Smooth muscle cell (in vitro differentiated cells): ENCODE results near the gene KRTAP17-1. TPM values are rescaled to one million over a fixed set of nuclear protein-coding genes. Genes with fewer than 3 reads are reported as not detected.

Experiments used
- DNase-seq: peaks from one replicate; lab custom pipeline; 2025; ENCODE audit not compliant: unreplicated experiment; lab: John Stamatoyannopoulos, UW
- H2AFZ ChIP-seq: fragments of 200-600 bp; sonication (generic); 2 replicates; pipeline ENCODE4 v1.6.0; 2016; ENCODE audit warnings: antibody characterized with exemption, low read depth, mild to moderate bottlenecking
- H3F3A ChIP-seq: fragments of 200-600 bp; sonication (generic); 2 replicates; pipeline ENCODE4 v1.6.0; 2017; ENCODE audit warnings: antibody characterized with exemption, low read depth
- H3K27ac ChIP-seq: fragments of 200-600 bp; sonication (generic); 2 replicates; pipeline ENCODE4 v1.5.1; 2016; ENCODE audit warnings: low read depth, mild to moderate bottlenecking
- H3K27me3 ChIP-seq: fragments of 200-600 bp; sonication (generic); 2 replicates; pipeline ENCODE4 v1.6.1; 2016; ENCODE audit warnings: low read depth, mild to moderate bottlenecking
- H3K36me3 ChIP-seq: fragments of 200-600 bp; sonication (generic); 2 replicates; pipeline ENCODE4 v1.5.1; 2016; ENCODE audit warnings: low read depth
- H3K4me1 ChIP-seq: fragments of 200-600 bp; sonication (generic); 2 replicates; pipeline ENCODE4 v1.5.1; 2016; ENCODE audit warnings: low read depth
- H3K4me2 ChIP-seq: fragments of 200-600 bp; sonication (generic); 2 replicates; pipeline ENCODE4 v1.6.0; 2016; ENCODE audit warnings: mild to moderate bottlenecking
- H3K4me3 ChIP-seq: fragments of 200-600 bp; sonication (generic); 2 replicates; pipeline ENCODE4 v1.5.1; 2016; ENCODE audit warnings: mild to moderate bottlenecking
- H3K79me2 ChIP-seq: fragments of 200-600 bp; sonication (generic); 2 replicates; pipeline ENCODE4 v1.6.0; 2016; ENCODE audit warnings: low read depth, mild to moderate bottlenecking
- H3K9ac ChIP-seq: fragments of 200-600 bp; sonication (generic); 2 replicates; pipeline ENCODE4 v1.6.0; 2016; ENCODE audit warnings: low read depth
- H3K9me3 ChIP-seq: fragments of 200-600 bp; sonication (generic); replicated peaks from 2 replicates; pipeline ENCODE4 v1.5.1; 2016; ENCODE audit warnings: low read depth
- H4K20me1 ChIP-seq: fragments of 200-600 bp; sonication (generic); 2 replicates; pipeline ENCODE4 v1.6.0; 2016; ENCODE audit warnings: low read depth
- CTCF ChIP-seq: fragments of 200-600 bp; sonication (generic); IDR thresholded peaks from 2 replicates; pipeline ENCODE4 v1.5.1; 2017; ENCODE audit warnings: borderline replicate concordance, mild to moderate bottlenecking, antibody characterized with exemption; ENCODE audit not compliant: insufficient read depth, poor library complexity, severe bottlenecking
- WGBS: methylation state at CpG from one replicate; pipeline ENCODE4 v1.1.7; 2016; ENCODE audit warnings: low lambda C conversion rate; 5-methylcytosine and 5-hydroxymethylcytosine counted together
- polyA plus RNA-seq: library from polyadenylated mRNA; unstranded; fragments of >200 nt; fragmentation: Nextera tagmentation; extraction: Ambion mirVana; gene quantifications from 2 replicates; pipeline ENCODE4 v1.2.1, GENCODE V29; 2016
- small RNA-seq: library from RNA; depleted of rRNA; stranded (forward); fragments of <200 nt; gene quantifications from one replicate; pipeline ENCODE3, GENCODE V24; 2014
- total RNA-seq: library from RNA; depleted of rRNA; stranded (reverse); fragments of >200 nt; gene quantifications from 2 replicates; pipeline ENCODE4 v1.2.3, GENCODE V29; 2014

Gene KRTAP17-1
- total and polyA plus RNA-seq, 2 experiments from 2014 or later, result not detected

GRCh38 chr17:41267711-41268110, 47.8 kb downstream of the KRTAP17-1 start:
- Histone ChIP-seq H3F3A (no peaks in the 10 kb centered on the region), H3K4me1 (no peaks in the 10 kb centered on the region), H2AFZ (no peak overlapping the region), H3K9ac (no peak overlapping the region), H3K9me3 (no peaks in the 10 kb centered on the region), H3K79me2 (no peaks in the 10 kb centered on the region), H3K4me2 (no peak overlapping the region), H3K36me3 (no peaks in the 10 kb centered on the region), H3K27ac (no peak overlapping the region), H3K4me3 (no peak overlapping the region), H3K27me3 (peaks cover 19% of the 10 kb centered on the region), H4K20me1 (no peaks in the 10 kb centered on the region)
- no peak for DNase-seq
- no CpG with 5 or more reads among the region's 3 CpGs for WGBS
- TF ChIP-seq CTCF, result no peak

GRCh38 chr17:41265078-41265477, 50.4 kb downstream of the KRTAP17-1 start, which contains the start of gene KRTAP9-6:
TSS of gene KRTAP9-6 (plus strand) at chr17:41265378. CDS start at chr17:41265378, 0 bp downstream.
- DNase-seq, result no peak

More at GRCh38 chr17:41265078-41265477, 50.4 kb downstream of the KRTAP17-1 start, which contains the start of gene KRTAP9-6:
- H3K27ac ChIP-seq, result no peak within 1 kb of the TSS
- no peak within 1 kb of the TSS for H3K4me2 ChIP-seq
- no peaks in the 10 kb centered on the region for H3K4me1 ChIP-seq
- no peak within 1 kb of the TSS for H3K9ac ChIP-seq
- no peak for TF ChIP-seq CTCF
- no peaks in the 10 kb centered on the region for H4K20me1 ChIP-seq
- 81% methylated on average over 2 of the region's 2 CpGs for WGBS
- H3F3A ChIP-seq, result no peaks in the 10 kb centered on the region
- H3K9me3 ChIP-seq, result no peaks in the 10 kb centered on the region
- no peak within 1 kb of the TSS for H3K4me3 ChIP-seq
- H3K79me2 ChIP-seq, result no peaks in the 10 kb centered on the region
- no peaks in the 10 kb centered on the region for H3K36me3 ChIP-seq
- no peak within 1 kb of the TSS for H2AFZ ChIP-seq
- peaks cover 24% of the 10 kb centered on the region for H3K27me3 ChIP-seq

Small RNA genes lying within 50 kb of the gene (small RNA-seq; reads per million reads assigned to genes)
- not detected for gene KRTAP9-10P

Other genes starting within 250 kb of the KRTAP17-1 start
Only the 30 nearest of the 35 such genes appear.
- gene KRTAP4-9, start 210.3 kb downstream of the KRTAP17-1 start, total RNA-seq, result 1.7 TPM in 1 of 2 replicates, not detected in the other
- not detected in 2 replicates for gene KRTAP4-9, start 210.3 kb downstream of the KRTAP17-1 start, polyA plus RNA-seq
- not detected in 2 replicates for gene KRTAP4-11, start 197.3 kb downstream of the KRTAP17-1 start, total RNA-seq
- gene KRTAP4-11, start 197.3 kb downstream of the KRTAP17-1 start, polyA plus RNA-seq, result not detected in 2 replicates
- gene KRTAP4-12, start 191.5 kb downstream of the KRTAP17-1 start, total RNA-seq, result not detected in 2 replicates
- gene KRTAP4-12, start 191.5 kb downstream of the KRTAP17-1 start, polyA plus RNA-seq, result not detected in 2 replicates
- gene KRTAP4-6, start 175.2 kb downstream of the KRTAP17-1 start, total RNA-seq, result not detected in 2 replicates
- gene KRTAP4-6, start 175.2 kb downstream of the KRTAP17-1 start, polyA plus RNA-seq, result not detected in 2 replicates
- gene KRTAP4-5, start 165.9 kb downstream of the KRTAP17-1 start, total RNA-seq, result not detected in 2 replicates
- not detected in 2 replicates for gene KRTAP4-5, start 165.9 kb downstream of the KRTAP17-1 start, polyA plus RNA-seq
- gene KRTAP4-4, start 155.0 kb downstream of the KRTAP17-1 start, total RNA-seq, result not detected in 2 replicates
- not detected in 2 replicates for gene KRTAP4-4, start 155.0 kb downstream of the KRTAP17-1 start, polyA plus RNA-seq
- gene KRTAP4-3, start 147.5 kb downstream of the KRTAP17-1 start, total RNA-seq, result not detected in 2 replicates
- gene KRTAP4-3, start 147.5 kb downstream of the KRTAP17-1 start, polyA plus RNA-seq, result not detected in 2 replicates
- gene KRTAP4-2, start 137.5 kb downstream of the KRTAP17-1 start, total RNA-seq, result not detected in 2 replicates
- gene KRTAP4-2, start 137.5 kb downstream of the KRTAP17-1 start, polyA plus RNA-seq, result not detected in 2 replicates
- gene KRTAP4-1, start 130.8 kb downstream of the KRTAP17-1 start, total RNA-seq, result not detected in 2 replicates
- not detected in 2 replicates for gene KRTAP4-1, start 130.8 kb downstream of the KRTAP17-1 start, polyA plus RNA-seq
- not detected in 2 replicates for gene KRTAP9-1, start 125.8 kb downstream of the KRTAP17-1 start, total RNA-seq
- not detected in 2 replicates for gene KRTAP9-1, start 125.8 kb downstream of the KRTAP17-1 start, polyA plus RNA-seq
- gene KRTAP9-2, start 89.1 kb downstream of the KRTAP17-1 start, total RNA-seq, result not detected in 2 replicates
- gene KRTAP9-2, start 89.1 kb downstream of the KRTAP17-1 start, polyA plus RNA-seq, result not detected in 2 replicates
- not detected in 2 replicates for gene KRTAP9-3, start 83.3 kb downstream of the KRTAP17-1 start, total RNA-seq
- not detected in 2 replicates for gene KRTAP9-3, start 83.3 kb downstream of the KRTAP17-1 start, polyA plus RNA-seq
- gene KRTAP9-8, start 77.7 kb downstream of the KRTAP17-1 start, total RNA-seq, result not detected in 2 replicates
- not detected in 2 replicates for gene KRTAP9-8, start 77.7 kb downstream of the KRTAP17-1 start, polyA plus RNA-seq
- not detected in 2 replicates for gene KRTAP9-4, start 66.0 kb downstream of the KRTAP17-1 start, total RNA-seq
- gene KRTAP9-4, start 66.0 kb downstream of the KRTAP17-1 start, polyA plus RNA-seq, result not detected in 2 replicates
- not detected in 2 replicates for gene KRTAP9-9, start 60.3 kb downstream of the KRTAP17-1 start, total RNA-seq
- gene KRTAP9-9, start 60.3 kb downstream of the KRTAP17-1 start, polyA plus RNA-seq, result not detected in 2 replicates
- gene KRTAP9-6, start 50.3 kb downstream of the KRTAP17-1 start, total RNA-seq, result not detected in 2 replicates
- not detected in 2 replicates for gene KRTAP9-6, start 50.3 kb downstream of the KRTAP17-1 start, polyA plus RNA-seq
- gene KRTAP9-7, start 40.0 kb downstream of the KRTAP17-1 start, total RNA-seq, result not detected in 2 replicates
- not detected in 2 replicates for gene KRTAP9-7, start 40.0 kb downstream of the KRTAP17-1 start, polyA plus RNA-seq
- not detected in 2 replicates for gene KRTAP29-1, start 12.9 kb downstream of the KRTAP17-1 start, total RNA-seq
- not detected in 2 replicates for gene KRTAP29-1, start 12.9 kb downstream of the KRTAP17-1 start, polyA plus RNA-seq
- not detected in 2 replicates for gene KRTAP16-1, start 6.4 kb downstream of the KRTAP17-1 start, total RNA-seq
- gene KRTAP16-1, start 6.4 kb downstream of the KRTAP17-1 start, polyA plus RNA-seq, result not detected in 2 replicates
- 0.09 TPM in 1 of 2 replicates, not detected in the other for gene KRT33A, start 35.1 kb upstream of the KRTAP17-1 start, total RNA-seq
- not detected in 2 replicates for gene KRT33A, start 35.1 kb upstream of the KRTAP17-1 start, polyA plus RNA-seq
- 2.3 and 2.7 TPM in 2 replicates for gene KRT33B, start 54.1 kb upstream of the KRTAP17-1 start, total RNA-seq
- 1.1 and 1.8 TPM in 2 replicates for gene KRT33B, start 54.1 kb upstream of the KRTAP17-1 start, polyA plus RNA-seq
- 18.6 and 23.1 TPM in 2 replicates for gene KRT34, start 66.6 kb upstream of the KRTAP17-1 start, total RNA-seq
- 5.3 and 8.5 TPM in 2 replicates for gene KRT34, start 66.6 kb upstream of the KRTAP17-1 start, polyA plus RNA-seq
- not detected in 2 replicates for gene KRT31, start 81.9 kb upstream of the KRTAP17-1 start, total RNA-seq
- not detected in 2 replicates for gene KRT31, start 81.9 kb upstream of the KRTAP17-1 start, polyA plus RNA-seq
- gene KRT37, start 108.9 kb upstream of the KRTAP17-1 start, total RNA-seq, result 0.18 and 0.40 TPM in 2 replicates
- gene KRT37, start 108.9 kb upstream of the KRTAP17-1 start, polyA plus RNA-seq, result not detected in 2 replicates
- gene KRT38, start 125.3 kb upstream of the KRTAP17-1 start, total RNA-seq, result not detected in 2 replicates
- gene KRT38, start 125.3 kb upstream of the KRTAP17-1 start, polyA plus RNA-seq, result not detected in 2 replicates
- not detected in 2 replicates for gene KRT32, start 151.7 kb upstream of the KRTAP17-1 start, total RNA-seq
- not detected in 2 replicates for gene KRT32, start 151.7 kb upstream of the KRTAP17-1 start, polyA plus RNA-seq
- not detected in 2 replicates for gene KRT35, start 165.4 kb upstream of the KRTAP17-1 start, total RNA-seq
- not detected in 2 replicates for gene KRT35, start 165.4 kb upstream of the KRTAP17-1 start, polyA plus RNA-seq
- 0.09 and 1.1 TPM in 2 replicates for gene KRT36, start 174.2 kb upstream of the KRTAP17-1 start, total RNA-seq
- gene KRT36, start 174.2 kb upstream of the KRTAP17-1 start, polyA plus RNA-seq, result not detected in 2 replicates
- gene KRT13, start 189.9 kb upstream of the KRTAP17-1 start, total RNA-seq, result 3.7 and 5.2 TPM in 2 replicates
- 1.7 and 3.8 TPM in 2 replicates for gene KRT13, start 189.9 kb upstream of the KRTAP17-1 start, polyA plus RNA-seq
- 0.49 and 1.7 TPM in 2 replicates for gene KRT15, start 203.2 kb upstream of the KRTAP17-1 start, total RNA-seq
- 0.93 and 1.3 TPM in 2 replicates for gene KRT15, start 203.2 kb upstream of the KRTAP17-1 start, polyA plus RNA-seq